ENCODE data around the gene ANO4.

DNA sequence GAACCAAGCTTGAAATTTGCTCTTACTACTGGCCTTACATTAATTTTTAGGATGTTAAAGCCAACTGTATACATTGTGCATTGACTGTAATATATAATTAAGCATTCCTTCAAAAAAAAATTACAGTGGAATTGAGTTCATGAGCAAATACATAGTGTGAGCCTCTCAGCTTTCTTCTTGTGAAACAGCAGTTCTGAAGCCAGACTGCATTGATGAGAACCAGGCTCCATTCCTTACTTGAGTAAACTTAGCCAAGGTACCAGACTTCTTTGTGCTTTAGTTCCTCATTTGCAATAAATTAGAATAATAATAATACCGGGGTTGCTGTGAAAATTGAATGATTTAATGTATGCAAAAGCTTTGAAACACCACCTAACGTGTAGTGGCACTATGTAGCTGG, 169.5 kb downstream of the ANO4 start:
- TF ChIP-seq EZH2 (IDR thresholded peaks at IDR 0.05; ENCODE audit: borderline replicate concordance, insufficient read depth, low read depth, low read length, poor library complexity, severe bottlenecking), result no peak
- TF ChIP-seq, protein P1, sequence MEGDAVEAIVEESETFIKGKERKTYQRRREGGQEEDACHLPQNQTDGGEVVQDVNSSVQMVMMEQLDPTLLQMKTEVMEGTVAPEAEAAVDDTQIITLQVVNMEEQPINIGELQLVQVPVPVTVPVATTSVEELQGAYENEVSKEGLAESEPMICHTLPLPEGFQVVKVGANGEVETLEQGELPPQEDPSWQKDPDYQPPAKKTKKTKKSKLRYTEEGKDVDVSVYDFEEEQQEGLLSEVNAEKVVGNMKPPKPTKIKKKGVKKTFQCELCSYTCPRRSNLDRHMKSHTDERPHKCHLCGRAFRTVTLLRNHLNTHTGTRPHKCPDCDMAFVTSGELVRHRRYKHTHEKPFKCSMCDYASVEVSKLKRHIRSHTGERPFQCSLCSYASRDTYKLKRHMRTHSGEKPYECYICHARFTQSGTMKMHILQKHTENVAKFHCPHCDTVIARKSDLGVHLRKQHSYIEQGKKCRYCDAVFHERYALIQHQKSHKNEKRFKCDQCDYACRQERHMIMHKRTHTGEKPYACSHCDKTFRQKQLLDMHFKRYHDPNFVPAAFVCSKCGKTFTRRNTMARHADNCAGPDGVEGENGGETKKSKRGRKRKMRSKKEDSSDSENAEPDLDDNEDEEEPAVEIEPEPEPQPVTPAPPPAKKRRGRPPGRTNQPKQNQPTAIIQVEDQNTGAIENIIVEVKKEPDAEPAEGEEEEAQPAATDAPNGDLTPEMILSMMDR (IDR thresholded peaks at IDR 0.05), result no peak

Data from B cell (primary cell).